ENCODE data around the gene EGR2.

The EGR2 gene

DNA sequence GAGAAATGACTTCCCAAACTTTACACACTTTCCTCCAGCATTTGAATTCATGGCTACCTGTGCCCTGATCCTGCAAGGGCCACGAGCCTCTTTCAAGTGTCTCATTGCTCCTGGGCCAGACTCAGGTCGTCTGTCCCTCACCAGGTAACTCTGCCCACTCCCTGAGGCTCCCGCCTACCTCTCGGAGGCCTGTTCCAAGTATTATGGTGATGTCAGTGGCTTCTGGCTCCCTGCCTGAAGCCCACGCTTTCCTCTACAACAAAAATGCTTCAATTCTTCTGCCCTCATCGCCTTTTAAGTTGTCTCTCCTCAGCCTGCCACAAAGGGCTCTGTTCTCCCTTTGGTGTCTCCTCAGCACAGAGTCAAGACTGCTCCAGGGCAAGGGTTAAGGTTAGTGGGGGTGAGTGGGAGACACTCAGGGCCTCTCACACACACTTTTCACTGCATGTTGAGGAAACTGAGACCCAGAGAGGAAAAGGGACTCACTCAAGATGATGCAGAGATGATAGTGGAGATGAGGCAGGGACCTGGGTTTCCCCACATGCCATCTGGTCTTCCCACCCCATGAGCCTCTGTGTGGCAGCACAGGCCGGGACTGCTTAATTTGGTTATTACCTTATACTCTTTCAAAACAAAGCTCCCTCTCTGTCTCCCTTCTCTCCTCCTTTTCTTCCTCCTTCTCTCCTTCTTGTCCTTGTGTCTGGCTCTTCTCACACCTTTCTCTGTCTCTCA is 28.3 kb upstream of the EGR2 start:
- no peak for DNase-seq
- H3K36me3 ChIP-seq (replicated peaks) = no peaks in the 10 kb centered on the region
- no peak overlapping the region for H3K27ac ChIP-seq
- no peak for TF ChIP-seq CTCF (IDR thresholded peaks at IDR 0.05; ENCODE audit: low read depth, low read length, missing control alignments)
- in situ Hi-C loops (cut with HindIII; ENCODE audit: low pct_ligation_motif_present, low sequenced_read_pairs) = no loop called here
- H3K4me3 ChIP-seq (ENCODE audit: low read depth, low read length) = no peak overlapping the region
- H3K27me3 ChIP-seq (replicated peaks) = no peaks in the 10 kb centered on the region

GRCh38 chr10:62843600-62843999 is 27.4 kb upstream of the EGR2 start:
- Histone ChIP-seq H3K27ac (no peak overlapping the region), H3K36me3 (replicated peaks) (no peaks in the 10 kb centered on the region), H3K27me3 (replicated peaks) (no peaks in the 10 kb centered on the region), H3K4me3 (ENCODE audit: low read depth, low read length) (no peak overlapping the region)
- no peak for DNase-seq
- in situ Hi-C loops (cut with HindIII; ENCODE audit: low pct_ligation_motif_present, low sequenced_read_pairs) = no loop called here
- TF ChIP-seq CTCF (IDR thresholded peaks at IDR 0.05; ENCODE audit: low read depth, low read length, missing control alignments) = no peak

GRCh38 chr10:62842983-62843382 is 26.8 kb upstream of the EGR2 start:
- no peak overlapping the region for H3K27ac ChIP-seq
- DNase-seq = no peak
- in situ Hi-C loops (cut with HindIII; ENCODE audit: low pct_ligation_motif_present, low sequenced_read_pairs) = no loop called here
- H3K36me3 ChIP-seq (replicated peaks) = no peaks in the 10 kb centered on the region
- no peak for TF ChIP-seq CTCF (IDR thresholded peaks at IDR 0.05; ENCODE audit: low read depth, low read length, missing control alignments)
- no peaks in the 10 kb centered on the region for H3K27me3 ChIP-seq (replicated peaks)
- H3K4me3 ChIP-seq (ENCODE audit: low read depth, low read length) = no peak overlapping the region

DNA sequence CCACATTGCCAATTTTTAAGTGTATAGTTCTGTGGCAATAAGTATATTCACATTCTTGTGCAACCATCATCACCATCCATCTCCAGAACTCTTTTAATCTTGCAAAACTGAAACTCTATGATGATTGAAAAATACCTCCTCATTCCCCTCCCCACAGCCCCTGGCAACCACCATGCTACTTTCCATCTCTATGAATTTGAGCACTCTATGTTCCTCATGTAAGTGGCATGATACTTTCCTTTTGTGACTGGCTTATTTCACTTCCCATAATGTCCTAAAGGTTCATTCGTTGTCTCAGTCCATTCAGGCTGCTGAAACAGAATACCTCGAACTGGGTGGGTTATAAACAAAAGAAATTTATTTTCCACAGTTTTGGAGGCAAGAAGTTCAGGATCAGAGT is 23.4 kb upstream of the EGR2 start:
- Histone ChIP-seq H3K36me3 (replicated peaks) (no peaks in the 10 kb centered on the region), H3K4me3 (ENCODE audit: low read depth, low read length) (no peak overlapping the region), H3K27ac (no peak overlapping the region), H3K27me3 (replicated peaks) (no peaks in the 10 kb centered on the region)
- no peak for DNase-seq
- TF ChIP-seq CTCF (IDR thresholded peaks at IDR 0.05; ENCODE audit: low read depth, low read length, missing control alignments) = no peak
- in situ Hi-C loops (cut with HindIII; ENCODE audit: low pct_ligation_motif_present, low sequenced_read_pairs) = no loop called here

- H3K27ac ChIP-seq = no peak overlapping the region
- H3K27me3 ChIP-seq (replicated peaks) = no peaks in the 10 kb centered on the region
- no peaks in the 10 kb centered on the region for H3K36me3 ChIP-seq (replicated peaks)
- in situ Hi-C loops (cut with HindIII; ENCODE audit: low pct_ligation_motif_present, low sequenced_read_pairs) = no loop called here
- H3K4me3 ChIP-seq (ENCODE audit: low read depth, low read length) = no peak overlapping the region
- peak; percentile 83 for DNase-seq
- no peak for TF ChIP-seq CTCF (IDR thresholded peaks at IDR 0.05; ENCODE audit: low read depth, low read length, missing control alignments)
These were observed 15.2 kb upstream of the EGR2 start for GRCh38 chr10:62831346-62831745.

- in situ Hi-C loops (cut with HindIII; ENCODE audit: low pct_ligation_motif_present, low sequenced_read_pairs) = no loop called here
- Histone ChIP-seq H3K27me3 (replicated peaks) (no peaks in the 10 kb centered on the region), H3K4me3 (ENCODE audit: low read depth, low read length) (no peak overlapping the region), H3K36me3 (replicated peaks) (no peaks in the 10 kb centered on the region), H3K27ac (no peak overlapping the region)
- no peak for TF ChIP-seq CTCF (IDR thresholded peaks at IDR 0.05; ENCODE audit: low read depth, low read length, missing control alignments)
- no peak for DNase-seq
These were observed 14.5 kb upstream of the EGR2 start for GRCh38 chr10:62830679-62831078.
